ENCODE data around the gene SUGCT. TPM values are rescaled to one million over a fixed set of nuclear protein-coding genes. Genes with fewer than 3 reads are reported as not detected.

The SUGCT gene
- total and polyA plus RNA-seq, 9 of the 15 experiments (the other 6 are each of a cell fraction or from before 2014, with no cell fraction given) = 0.58 to 2.5 (median 1.4) TPM

DNA sequence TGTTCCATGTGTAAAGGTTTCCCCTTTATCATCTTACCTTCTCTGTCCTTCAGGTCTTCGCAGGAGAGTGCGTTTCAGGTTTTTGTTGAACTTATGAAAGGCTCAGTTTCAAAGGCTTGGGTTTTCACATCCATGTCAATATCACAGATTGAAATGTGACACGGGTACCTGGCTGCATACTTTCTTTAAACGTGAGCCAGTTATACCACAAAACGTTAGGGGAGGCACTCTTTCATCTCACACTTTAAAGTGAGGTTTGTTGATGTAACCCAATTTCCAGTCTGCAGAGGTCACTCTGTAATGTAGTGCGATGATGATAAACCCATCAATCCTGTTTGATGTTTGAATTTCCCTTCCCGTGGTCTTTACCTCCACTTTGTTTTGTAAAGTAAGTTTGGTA lies 506.9 kb downstream of the SUGCT start:
- Histone ChIP-seq H3K79me2 (ENCODE audit: control insufficient read depth, insufficient read depth, low read length) (no peaks in the 10 kb centered on the region), H3K9me3 (replicated peaks; ENCODE audit: control insufficient read depth, insufficient read depth, low read depth, low read length) (no peaks in the 10 kb centered on the region), H3K27ac (ENCODE audit: extremely low read depth, low read depth, low read length) (no peak overlapping the region), H3K4me2 (ENCODE audit: insufficient read depth, low read length) (no peak overlapping the region), H3K9ac (ENCODE audit: insufficient read depth in 1 of 2, low read depth in 2 of 2, low read length in 2 of 2) (no peak overlapping the region), H3K4me3 (no peak overlapping the region), H2AFZ (ENCODE audit: low read depth, low read length) (no peak overlapping the region), H3K27me3 (ENCODE audit: control insufficient read depth in 2 of 2, insufficient read depth in 2 of 2, low read length in 2 of 2) (no peaks in the 10 kb centered on the region), H3K36me3 (ENCODE audit: control insufficient read depth, insufficient read depth, low read length) (no peaks in the 10 kb centered on the region), H4K20me1 (replicated peaks; ENCODE audit: control insufficient read depth, insufficient read depth, low read length) (no peaks in the 10 kb centered on the region), H3K9me1 (ENCODE audit: control insufficient read depth, insufficient read depth, low read length) (no peaks in the 10 kb centered on the region), H3K4me1 (replicated peaks in 1 of 2; ENCODE audit: control insufficient read depth in 2 of 2, insufficient read depth in 2 of 2, low read length in 2 of 2) (no peaks in the 10 kb centered on the region)
- in situ Hi-C loops (cut with MboI) (no loop called here), intact Hi-C loops (cut with micrococcal nuclease) (no loop called here)
- ChIA-PET POLR2A (no interaction called here), CTCF (ENCODE audit: low intra/inter-chr PET ratio) (no interaction called here)
- ATAC-seq = no peak
- FAIRE-seq = no peak
- no peak for DNase-seq (ENCODE audit: extremely low read depth in 1 of 4, low spot score in 3 of 4)
- BruUV-seq (replicated peaks) = no TSS peak
- WGBS (ENCODE audit: insufficient coverage, low coverage, missing lambda C conversion rate) = 2% methylated on average over 7 of the region's 7 CpGs
- no peak for TF ChIP-seq PCBP1 (IDR thresholded peaks at IDR 0.05; ENCODE audit: low read depth, low read length, poor library complexity, severe bottlenecking)

DNA sequence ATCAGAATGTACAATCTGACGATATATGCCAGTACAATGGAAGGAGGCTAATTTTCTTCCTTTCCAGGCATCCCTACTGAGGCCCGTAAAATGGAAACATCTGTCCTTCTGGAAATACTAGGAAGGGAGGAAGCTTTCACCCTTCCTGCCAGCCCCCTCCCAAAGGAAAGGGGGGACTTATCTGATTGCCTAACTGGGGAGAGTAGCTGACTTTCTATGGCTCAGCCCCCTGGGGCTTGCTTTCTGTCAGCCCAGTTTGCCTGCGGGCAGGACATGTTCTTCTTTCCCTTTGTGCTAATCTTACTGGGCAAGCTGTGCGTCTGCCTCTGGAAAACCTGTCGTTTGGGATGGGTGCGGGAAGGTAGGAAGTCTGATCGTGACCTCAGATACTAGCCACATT lies 508.9 kb downstream of the SUGCT start:
- H3K4me3 ChIP-seq = no peak overlapping the region
- ChIA-PET CTCF (ENCODE audit: low intra/inter-chr PET ratio) (no interaction called here), POLR2A (no interaction called here)
- in situ Hi-C loops (cut with MboI) = no loop called here
- H3K27ac ChIP-seq (ENCODE audit: extremely low read depth, low read depth, low read length) = no peak overlapping the region
- no peak overlapping the region for H3K4me2 ChIP-seq (ENCODE audit: insufficient read depth, low read length)
- intact Hi-C loops (cut with micrococcal nuclease) = no loop called here
- H3K36me3 ChIP-seq (ENCODE audit: control insufficient read depth, insufficient read depth, low read length) = no peaks in the 10 kb centered on the region
- no peaks in the 10 kb centered on the region for H3K4me1 ChIP-seq (replicated peaks in 1 of 2; ENCODE audit: control insufficient read depth in 2 of 2, insufficient read depth in 2 of 2, low read length in 2 of 2)
- H3K9me3 ChIP-seq (replicated peaks; ENCODE audit: control insufficient read depth, insufficient read depth, low read depth, low read length) = no peaks in the 10 kb centered on the region
- ATAC-seq (no peak), DNase-seq (ENCODE audit: extremely low read depth in 1 of 4, low spot score in 3 of 4) (no peak), FAIRE-seq (no peak)
- H3K9ac ChIP-seq (ENCODE audit: insufficient read depth in 1 of 2, low read depth in 2 of 2, low read length in 2 of 2) = no peak overlapping the region
- no TSS peak for BruUV-seq (replicated peaks)
- H3K79me2 ChIP-seq (ENCODE audit: control insufficient read depth, insufficient read depth, low read length) = no peaks in the 10 kb centered on the region
- H3K9me1 ChIP-seq (ENCODE audit: control insufficient read depth, insufficient read depth, low read length) = no peaks in the 10 kb centered on the region
- H2AFZ ChIP-seq (ENCODE audit: low read depth, low read length) = no peak overlapping the region
- no peaks in the 10 kb centered on the region for H4K20me1 ChIP-seq (replicated peaks; ENCODE audit: control insufficient read depth, insufficient read depth, low read length)
- WGBS (ENCODE audit: insufficient coverage, low coverage, missing lambda C conversion rate) = 0% methylated on average over 7 of the region's 7 CpGs
- TF ChIP-seq TCF3 (CRISPR knock-in tag; IDR thresholded peaks at IDR 0.05) (no peak), BCOR (IDR thresholded peaks at IDR 0.05) (no peak), KDM5B (IDR thresholded peaks at IDR 0.05; ENCODE audit: insufficient replicate concordance, low read depth, low read length) (no peak), DPF2 (IDR thresholded peaks at IDR 0.05) (no peak), ZFP30 (CRISPR knock-in tag; IDR thresholded peaks at IDR 0.05; ENCODE audit: borderline replicate concordance) (no peak), EWSR1 (IDR thresholded peaks at IDR 0.05; ENCODE audit: borderline replicate concordance, low read depth, partially characterized antibody) (no peak), KDM1A (IDR thresholded peaks at IDR 0.05) (no peak), HEY1 (CRISPR knock-in tag; IDR thresholded peaks at IDR 0.05; ENCODE audit: borderline replicate concordance) (no peak), DDX20 (tag; IDR thresholded peaks at IDR 0.05; ENCODE audit: low read depth) (no peak), ADNP (tag; IDR thresholded peaks at IDR 0.05) (no peak)
- TF ChIP-seq, protein P1, sequence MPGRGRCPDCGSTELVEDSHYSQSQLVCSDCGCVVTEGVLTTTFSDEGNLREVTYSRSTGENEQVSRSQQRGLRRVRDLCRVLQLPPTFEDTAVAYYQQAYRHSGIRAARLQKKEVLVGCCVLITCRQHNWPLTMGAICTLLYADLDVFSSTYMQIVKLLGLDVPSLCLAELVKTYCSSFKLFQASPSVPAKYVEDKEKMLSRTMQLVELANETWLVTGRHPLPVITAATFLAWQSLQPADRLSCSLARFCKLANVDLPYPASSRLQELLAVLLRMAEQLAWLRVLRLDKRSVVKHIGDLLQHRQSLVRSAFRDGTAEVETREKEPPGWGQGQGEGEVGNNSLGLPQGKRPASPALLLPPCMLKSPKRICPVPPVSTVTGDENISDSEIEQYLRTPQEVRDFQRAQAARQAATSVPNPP (IDR thresholded peaks at IDR 0.05; ENCODE audit: borderline replicate concordance, insufficient read depth, insufficient read length) = no peak
- H3K27me3 ChIP-seq (ENCODE audit: control insufficient read depth in 2 of 2, insufficient read depth in 2 of 2, low read length in 2 of 2) = no peaks in the 10 kb centered on the region

Measured in K562 (cell line).